GM23338 (cell line): ENCODE data around the gene TMPRSS2. TPM values are rescaled to one million over a fixed set of nuclear protein-coding genes. Genes with fewer than 3 reads are reported as not detected.

Experiments used
- CREB1 ChIP-seq: fragments of 250-450 bp; sonication (Bioruptor Pico); IDR thresholded peaks from 2 replicates; pipeline ENCODE4 v1.5.0; 2020; ENCODE audit warnings: low read depth, mild to moderate bottlenecking, moderate library complexity
- ETS1 ChIP-seq: IDR thresholded peaks from 2 replicates; pipeline ENCODE4 v1.6.1; 2016; ENCODE audit warnings: antibody characterized with exemption
- EZH2 ChIP-seq: fragments of 200-600 bp; sonication (generic); IDR thresholded peaks from one replicate; pipeline ENCODE4 v1.8.0; 2017; ENCODE audit warnings: antibody characterized with exemption, mild to moderate bottlenecking, low read depth; ENCODE audit not compliant: unreplicated experiment
- JUNB ChIP-seq: IDR thresholded peaks from one replicate; pipeline ENCODE4 v1.6.1; 2016; ENCODE audit warnings: antibody characterized with exemption; ENCODE audit not compliant: unreplicated experiment
- NANOG ChIP-seq: IDR thresholded peaks from 2 replicates; pipeline ENCODE4 v1.6.1; 2016; ENCODE audit warnings: antibody characterized with exemption, borderline replicate concordance
- POLR2AphosphoS5 ChIP-seq: IDR thresholded peaks from 2 replicates; pipeline ENCODE4 v1.6.1; 2016; ENCODE audit warnings: antibody characterized with exemption, low read depth
- REST ChIP-seq: IDR thresholded peaks from one replicate; pipeline ENCODE4 v1.6.1; 2018; ENCODE audit warnings: antibody characterized with exemption; ENCODE audit not compliant: unreplicated experiment
- STAT1 ChIP-seq: IDR thresholded peaks from one replicate; pipeline ENCODE4 v1.6.1; 2016; ENCODE audit warnings: antibody characterized with exemption; ENCODE audit not compliant: unreplicated experiment
- ZNF114 ChIP-seq: fragments of 250-450 bp; sonication (Bioruptor Pico); IDR thresholded peaks from 2 replicates; pipeline ENCODE4 v1.5.0; 2020; ENCODE audit warnings: mild to moderate bottlenecking, moderate library complexity
- ZNF331 ChIP-seq: fragments of 250-450 bp; sonication (Bioruptor Pico); IDR thresholded peaks from 2 replicates; pipeline ENCODE4 v1.5.0; 2020; ENCODE audit warnings: low read depth, mild to moderate bottlenecking, moderate library complexity
- polyA plus RNA-seq: library from polyadenylated mRNA; unstranded; fragments of >200 nt; fragmentation: Nextera tagmentation; extraction: Ambion mirVana; gene quantifications from 2 replicates; pipeline ENCODE4 v1.2.1, GENCODE V29; 2016
- total RNA-seq: library from RNA; depleted of rRNA; stranded (reverse); fragments of >200 nt; shearing (Covaris generic); gene quantifications from 2 replicates; pipeline ENCODE4 v1.2.3, GENCODE V29; 2014
- TF ChIP-seq, protein P1 (sequence below): fragments of 250-450 bp; sonication (Bioruptor Pico); IDR thresholded peaks from 2 replicates; pipeline ENCODE4 v1.5.0; 2020; ENCODE audit warnings: mild to moderate bottlenecking, moderate library complexity

Gene TMPRSS2
- total and polyA plus RNA-seq, 2 experiments from 2014 or later: 2.3 to 4.9 TPM

- TF ChIP-seq, protein P1, sequence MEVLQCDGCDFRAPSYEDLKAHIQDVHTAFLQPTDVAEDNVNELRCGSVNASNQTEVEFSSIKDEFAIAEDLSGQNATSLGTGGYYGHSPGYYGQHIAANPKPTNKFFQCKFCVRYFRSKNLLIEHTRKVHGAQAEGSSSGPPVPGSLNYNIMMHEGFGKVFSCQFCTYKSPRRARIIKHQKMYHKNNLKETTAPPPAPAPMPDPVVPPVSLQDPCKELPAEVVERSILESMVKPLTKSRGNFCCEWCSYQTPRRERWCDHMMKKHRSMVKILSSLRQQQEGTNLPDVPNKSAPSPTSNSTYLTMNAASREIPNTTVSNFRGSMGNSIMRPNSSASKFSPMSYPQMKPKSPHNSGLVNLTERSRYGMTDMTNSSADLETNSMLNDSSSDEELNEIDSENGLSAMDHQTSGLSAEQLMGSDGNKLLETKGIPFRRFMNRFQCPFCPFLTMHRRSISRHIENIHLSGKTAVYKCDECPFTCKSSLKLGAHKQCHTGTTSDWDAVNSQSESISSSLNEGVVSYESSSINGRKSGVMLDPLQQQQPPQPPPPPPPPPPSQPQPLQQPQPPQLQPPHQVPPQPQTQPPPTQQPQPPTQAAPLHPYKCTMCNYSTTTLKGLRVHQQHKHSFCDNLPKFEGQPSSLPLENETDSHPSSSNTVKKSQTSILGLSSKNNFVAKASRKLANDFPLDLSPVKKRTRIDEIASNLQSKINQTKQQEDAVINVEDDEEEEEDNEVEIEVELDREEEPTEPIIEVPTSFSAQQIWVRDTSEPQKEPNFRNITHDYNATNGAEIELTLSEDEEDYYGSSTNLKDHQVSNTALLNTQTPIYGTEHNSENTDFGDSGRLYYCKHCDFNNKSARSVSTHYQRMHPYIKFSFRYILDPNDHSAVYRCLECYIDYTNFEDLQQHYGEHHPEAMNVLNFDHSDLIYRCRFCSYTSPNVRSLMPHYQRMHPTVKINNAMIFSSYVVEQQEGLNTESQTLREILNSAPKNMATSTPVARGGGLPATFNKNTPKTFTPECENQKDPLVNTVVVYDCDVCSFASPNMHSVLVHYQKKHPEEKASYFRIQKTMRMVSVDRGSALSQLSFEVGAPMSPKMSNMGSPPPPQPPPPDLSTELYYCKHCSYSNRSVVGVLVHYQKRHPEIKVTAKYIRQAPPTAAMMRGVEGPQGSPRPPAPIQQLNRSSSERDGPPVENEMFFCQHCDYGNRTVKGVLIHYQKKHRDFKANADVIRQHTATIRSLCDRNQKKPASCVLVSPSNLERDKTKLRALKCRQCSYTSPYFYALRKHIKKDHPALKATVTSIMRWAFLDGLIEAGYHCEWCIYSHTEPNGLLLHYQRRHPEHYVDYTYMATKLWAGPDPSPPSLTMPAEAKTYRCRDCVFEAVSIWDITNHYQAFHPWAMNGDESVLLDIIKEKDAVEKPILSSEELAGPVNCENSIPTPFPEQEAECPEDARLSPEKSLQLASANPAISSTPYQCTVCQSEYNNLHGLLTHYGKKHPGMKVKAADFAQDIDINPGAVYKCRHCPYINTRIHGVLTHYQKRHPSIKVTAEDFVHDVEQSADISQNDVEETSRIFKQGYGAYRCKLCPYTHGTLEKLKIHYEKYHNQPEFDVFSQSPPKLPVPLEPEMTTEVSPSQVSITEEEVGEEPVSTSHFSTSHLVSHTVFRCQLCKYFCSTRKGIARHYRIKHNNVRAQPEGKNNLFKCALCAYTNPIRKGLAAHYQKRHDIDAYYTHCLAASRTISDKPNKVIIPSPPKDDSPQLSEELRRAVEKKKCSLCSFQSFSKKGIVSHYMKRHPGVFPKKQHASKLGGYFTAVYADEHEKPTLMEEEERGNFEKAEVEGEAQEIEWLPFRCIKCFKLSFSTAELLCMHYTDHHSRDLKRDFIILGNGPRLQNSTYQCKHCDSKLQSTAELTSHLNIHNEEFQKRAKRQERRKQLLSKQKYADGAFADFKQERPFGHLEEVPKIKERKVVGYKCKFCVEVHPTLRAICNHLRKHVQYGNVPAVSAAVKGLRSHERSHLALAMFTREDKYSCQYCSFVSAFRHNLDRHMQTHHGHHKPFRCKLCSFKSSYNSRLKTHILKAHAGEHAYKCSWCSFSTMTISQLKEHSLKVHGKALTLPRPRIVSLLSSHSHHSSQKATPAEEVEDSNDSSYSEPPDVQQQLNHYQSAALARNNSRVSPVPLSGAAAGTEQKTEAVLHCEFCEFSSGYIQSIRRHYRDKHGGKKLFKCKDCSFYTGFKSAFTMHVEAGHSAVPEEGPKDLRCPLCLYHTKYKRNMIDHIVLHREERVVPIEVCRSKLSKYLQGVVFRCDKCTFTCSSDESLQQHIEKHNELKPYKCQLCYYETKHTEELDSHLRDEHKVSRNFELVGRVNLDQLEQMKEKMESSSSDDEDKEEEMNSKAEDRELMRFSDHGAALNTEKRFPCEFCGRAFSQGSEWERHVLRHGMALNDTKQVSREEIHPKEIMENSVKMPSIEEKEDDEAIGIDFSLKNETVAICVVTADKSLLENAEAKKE (CRISPR knock-in tag): no peak
- TF ChIP-seq REST: no peak
- no peak for TF ChIP-seq JUNB
- no peak for TF ChIP-seq ZNF114 (CRISPR knock-in tag)
- TF ChIP-seq EZH2: no peak
- no peak for TF ChIP-seq ETS1
- TF ChIP-seq CREB1 (CRISPR knock-in tag): no peak
- no peak for TF ChIP-seq POLR2AphosphoS5
- TF ChIP-seq NANOG: no peak
- no peak for TF ChIP-seq STAT1
- no peak for TF ChIP-seq ZNF331 (CRISPR knock-in tag)
These were observed 19.9 kb downstream of the TMPRSS2 start (continued) for GRCh38 chr21:41488080-41488479.
